ENCODE measurements around the gene PRELP.

The PRELP gene

DNA sequence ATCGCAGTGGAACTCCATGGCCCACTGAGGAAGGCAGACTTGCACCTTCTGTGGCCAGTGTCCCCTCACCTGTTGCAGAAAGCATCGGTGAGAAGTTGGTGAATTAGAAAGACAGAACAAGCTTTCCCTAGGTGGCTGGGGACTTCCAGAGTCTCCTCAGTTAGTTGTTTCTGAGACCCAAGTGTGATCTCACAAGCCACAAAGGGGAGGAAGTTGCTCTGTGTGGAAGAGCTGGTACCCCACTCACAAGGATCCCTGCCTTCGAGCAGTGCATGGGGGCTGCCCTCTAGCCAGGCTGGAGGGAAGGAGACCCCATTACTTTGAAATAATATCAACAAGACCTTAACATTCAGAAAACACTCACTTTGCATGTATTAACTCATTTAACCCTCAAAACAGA lies 2.1 kb downstream of the PRELP start:
- DNase-seq (ENCODE audit: low read depth in 3 of 3): no peak

GRCh38 chr1:203478231-203478630 lies 2.6 kb downstream of the PRELP start:
- no peak for DNase-seq (ENCODE audit: low read depth in 3 of 3)

- no peak for DNase-seq (ENCODE audit: low read depth in 3 of 3)
These were observed 3.4 kb downstream of the PRELP start for GRCh38 chr1:203478986-203479385.

- DNase-seq (ENCODE audit: low read depth in 3 of 3): no peak
These were observed 4.0 kb downstream of the PRELP start for GRCh38 chr1:203479646-203480045.

- DNase-seq (ENCODE audit: low read depth in 3 of 3): no peak
These were observed 4.5 kb downstream of the PRELP start for GRCh38 chr1:203480084-203480483.

- peak in 2 of 3 donors; percentile 17 to 28 for DNase-seq (ENCODE audit: low read depth in 3 of 3)
These were observed 5.0 kb downstream of the PRELP start for GRCh38 chr1:203480525-203481084.

GRCh38 chr1:203481196-203481595 lies 5.6 kb downstream of the PRELP start:
- no peak for DNase-seq (ENCODE audit: low read depth in 3 of 3)

DNA sequence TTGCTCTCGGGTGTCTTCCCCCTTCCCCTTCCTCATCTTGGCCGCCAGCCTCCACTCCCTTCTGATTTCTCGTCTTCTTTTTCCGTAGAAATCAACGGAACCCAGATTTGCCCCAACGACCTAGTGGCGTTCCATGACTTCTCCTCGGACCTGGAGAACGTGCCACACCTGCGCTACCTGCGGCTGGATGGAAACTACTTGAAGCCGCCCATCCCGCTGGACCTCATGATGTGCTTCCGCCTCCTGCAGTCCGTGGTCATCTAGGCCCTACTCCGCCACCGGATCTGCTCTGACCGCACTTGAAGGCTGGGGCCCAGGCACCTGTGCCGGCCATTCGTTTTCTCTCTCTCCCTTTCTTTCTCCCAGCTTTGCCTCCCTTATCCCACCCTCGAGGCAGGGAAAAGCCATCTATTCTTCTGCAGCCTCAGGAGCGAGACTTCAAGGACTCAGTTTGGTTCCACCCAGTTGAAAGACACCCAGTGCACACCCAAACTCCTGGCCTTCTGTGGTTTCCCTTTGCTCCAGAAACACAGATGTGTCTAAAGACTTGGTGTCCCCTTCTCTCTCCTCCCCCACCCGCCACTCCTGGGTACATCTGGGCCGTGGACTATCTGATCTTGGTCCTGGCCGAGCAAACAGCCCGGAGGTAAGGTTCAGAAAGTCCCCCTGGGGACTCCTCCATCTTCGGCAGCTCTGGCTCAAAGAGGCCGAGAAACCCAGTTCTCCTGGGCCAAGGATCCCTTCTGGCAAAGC lies 11.2 kb downstream of the PRELP start:
- no peak for DNase-seq (ENCODE audit: low read depth in 3 of 3)

DNA sequence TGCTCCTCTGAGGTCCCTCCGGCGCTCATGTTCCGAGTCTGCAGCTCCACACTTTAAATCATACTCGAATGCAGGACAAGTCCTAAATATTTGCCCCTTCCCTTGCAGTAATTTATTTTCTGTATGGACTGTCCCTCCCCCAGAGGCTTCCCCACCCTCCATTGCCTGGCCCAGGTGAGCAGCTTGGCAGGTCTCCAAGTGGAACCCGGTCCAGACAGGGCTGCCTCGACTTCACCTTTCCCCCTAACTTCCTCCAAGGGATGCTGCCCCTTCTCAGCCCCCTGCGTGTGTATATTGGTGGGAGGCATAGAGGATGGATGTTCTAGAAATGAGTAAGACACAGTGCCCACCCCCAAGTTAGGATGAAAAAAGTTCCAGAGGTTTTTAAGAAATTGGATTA lies 12.9 kb downstream of the PRELP start:
- DNase-seq (ENCODE audit: low read depth in 3 of 3): no peak

GRCh38 chr1:203490607-203491006 lies 15.0 kb downstream of the PRELP start:
- no peak for DNase-seq (ENCODE audit: low read depth in 3 of 3)

GRCh38 chr1:203491664-203492063 lies 16.1 kb downstream of the PRELP start:
- no peak for DNase-seq (ENCODE audit: low read depth in 3 of 3)

DNA sequence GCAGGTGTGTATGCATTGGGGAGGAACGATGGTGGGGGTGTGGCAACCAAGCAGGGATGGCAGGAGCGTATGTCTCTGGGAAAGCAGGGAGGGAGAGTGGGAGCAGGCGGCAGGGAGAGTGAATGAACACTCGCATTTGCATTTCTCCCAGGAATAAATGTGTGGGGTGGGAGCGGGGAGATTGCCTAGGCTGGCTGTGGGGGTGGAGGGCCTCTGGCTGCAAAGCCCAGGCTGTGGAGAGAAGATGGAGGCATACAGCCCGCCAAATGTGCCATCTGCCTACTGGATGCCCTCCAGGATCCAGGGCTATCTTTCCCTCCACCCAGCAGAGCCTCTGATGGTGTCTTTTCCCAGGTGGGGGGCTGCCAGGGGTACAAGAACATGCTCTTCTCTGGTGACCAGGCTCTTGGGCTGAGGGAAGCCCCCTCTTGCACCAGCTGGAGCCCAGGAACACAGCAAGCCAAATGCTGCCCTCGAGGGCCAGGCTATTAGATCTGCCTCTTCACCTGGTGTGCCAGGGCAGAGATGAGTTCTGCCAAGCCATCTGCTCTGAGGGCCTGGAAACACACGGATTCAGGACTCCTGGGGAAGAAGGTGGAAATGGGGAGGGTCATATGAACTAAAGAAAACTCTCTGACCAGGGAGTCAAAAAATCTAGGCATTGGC lies 16.6 kb downstream of the PRELP start:
- DNase-seq (ENCODE audit: low read depth in 3 of 3): no peak

GRCh38 chr1:203492748-203493130 lies 17.1 kb downstream of the PRELP start:
- no peak for DNase-seq (ENCODE audit: low read depth in 3 of 3)

- no peak for DNase-seq (ENCODE audit: low read depth in 3 of 3)
These were observed 18.3 kb downstream of the PRELP start, which contains the start of gene OPTC for GRCh38 chr1:203493901-203494300. TSS of gene OPTC (plus strand) at chr1:203494153. CDS start at chr1:203496006, 1,853 bp downstream.

- DNase-seq (ENCODE audit: low read depth in 3 of 3): no peak
These were observed 20.2 kb downstream of the PRELP start for GRCh38 chr1:203495845-203496244.

- no peak for DNase-seq (ENCODE audit: low read depth in 3 of 3)
These were observed 21.7 kb downstream of the PRELP start for GRCh38 chr1:203497269-203497777.

GRCh38 chr1:203499643-203500278 lies 24.2 kb downstream of the PRELP start:
- DNase-seq (ENCODE audit: low read depth in 3 of 3): no peak

- no peak for DNase-seq (ENCODE audit: low read depth in 3 of 3)
These were observed 24.7 kb downstream of the PRELP start for GRCh38 chr1:203500279-203500678.

- DNase-seq (ENCODE audit: low read depth in 3 of 3): no peak
These were observed 28.2 kb downstream of the PRELP start for GRCh38 chr1:203503836-203504235.

DNA sequence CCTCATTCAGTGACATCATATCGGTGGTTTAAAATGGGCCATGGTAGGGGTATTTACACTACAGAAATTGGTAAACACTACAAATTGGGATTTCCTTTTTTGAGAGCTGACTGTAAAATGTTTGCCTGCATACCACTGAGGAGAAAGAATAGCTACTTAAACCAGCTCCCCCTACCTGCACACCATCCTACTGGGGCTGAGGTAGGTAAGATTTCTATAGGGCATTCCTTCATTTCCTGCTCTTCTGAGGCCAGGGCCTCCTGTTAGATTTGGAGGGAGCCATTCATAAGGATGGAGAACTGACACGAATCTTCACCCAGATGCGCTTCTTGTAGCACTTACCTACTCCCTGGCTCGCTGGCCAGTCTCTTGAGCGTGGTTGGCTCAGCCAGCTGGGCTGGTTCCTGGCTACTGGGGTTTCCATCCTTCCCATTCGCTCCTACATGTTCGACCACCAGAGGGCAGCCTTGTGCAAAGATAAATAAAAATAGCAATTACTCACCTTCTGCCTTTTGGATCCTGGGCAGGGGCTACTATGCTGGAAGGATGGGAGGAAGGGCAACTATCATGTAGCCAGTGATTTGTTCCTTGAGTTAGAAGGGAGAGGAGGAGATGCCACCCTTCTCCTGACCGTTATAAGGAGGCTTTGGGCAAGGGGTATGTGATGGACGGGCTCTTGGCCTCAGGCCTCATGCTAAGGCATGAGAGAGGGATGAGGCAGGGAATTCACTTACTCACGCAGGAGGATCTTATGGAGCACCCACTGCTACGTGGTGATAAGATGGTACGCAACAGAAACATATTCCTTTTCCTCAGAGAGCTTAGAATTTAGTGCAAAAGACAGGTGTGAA lies 29.0 kb downstream of the PRELP start:
- peak; percentile 27 to 74 (median 70) for DNase-seq (ENCODE audit: low read depth in 3 of 3)

DNA sequence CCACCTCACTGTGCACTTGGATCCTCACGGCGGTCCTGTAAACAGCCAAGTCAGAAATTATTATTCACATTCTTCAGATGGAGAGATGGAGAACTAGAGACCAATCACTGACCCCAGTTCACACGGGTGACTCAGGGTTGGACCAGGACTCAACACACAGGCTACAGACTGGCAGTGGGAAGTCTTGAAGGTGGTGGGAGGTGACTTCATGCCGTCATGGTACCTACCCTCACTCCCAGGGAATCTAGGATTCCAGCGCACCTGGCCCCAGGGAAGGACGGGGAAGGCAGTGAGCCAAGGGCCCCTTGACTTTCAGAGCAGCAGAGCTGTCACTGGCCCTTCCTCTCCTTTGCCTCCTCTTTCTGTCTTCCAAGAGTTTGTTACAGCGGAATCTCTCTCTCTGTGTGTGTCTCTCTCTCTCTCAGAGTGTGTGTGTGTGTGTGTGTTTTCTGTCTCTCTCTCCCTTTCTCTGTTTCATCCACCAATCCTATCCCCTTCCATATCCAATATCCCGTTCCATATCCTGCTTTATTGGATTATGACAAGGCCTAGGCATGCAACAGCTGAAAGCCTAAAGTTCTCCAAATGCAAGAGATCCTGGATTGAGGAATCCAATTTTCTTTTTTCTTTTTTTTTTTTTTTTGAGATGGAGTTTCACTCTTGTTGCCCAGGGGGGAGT lies 30.1 kb downstream of the PRELP start:
- DNase-seq (ENCODE audit: low read depth in 3 of 3): no peak

Measured in stimulated activated CD4-positive, alpha-beta T cell treated with anti-CD3 and anti-CD28 coated beads, TNF-alpha, amount 100 ng/mL, for 48 hours (primary cell).